GM23338 (cell line): ENCODE results near the gene EMC6. TPM values are rescaled to one million over a fixed set of nuclear protein-coding genes. Genes with fewer than 3 reads are reported as not detected.
A peak's percentile ranks its signal among the peaks of the same experiment; 100 is the strongest.

Experiments used
- ATAC-seq: fragments of 200-7000 bp; cut with Tn5 transposase; 3 replicates; pipeline ENCODE4 v1.9.1; 2020
- DNase-seq: peaks from one replicate; pipeline ENCODE4 v3.0.0-alpha.2; 2015; ENCODE audit warnings: low spot score
- H2AFZ ChIP-seq: fragments of 200-600 bp; sonication (generic); 2 replicates; pipeline ENCODE4 v1.8.0; 2016; ENCODE audit warnings: antibody characterized with exemption, mild to moderate bottlenecking, moderate library complexity
- H3F3A ChIP-seq: fragments of 200-600 bp; sonication (generic); replicated peaks from 2 replicates; pipeline ENCODE4 v1.8.0; 2017; ENCODE audit warnings: antibody characterized with exemption, mixed run types, low read depth
- H3K27ac ChIP-seq: fragments of 200-600 bp; sonication (generic); 2 replicates; pipeline ENCODE4 v1.6.1; 2016; ENCODE audit warnings: low read depth
- H3K27me3 ChIP-seq: fragments of 200-600 bp; sonication (generic); 2 replicates; pipeline ENCODE4 v1.8.0; 2016; ENCODE audit warnings: mild to moderate bottlenecking, mixed run types, moderate library complexity; ENCODE audit not compliant: insufficient read depth
- H3K36me3 ChIP-seq: fragments of 200-600 bp; sonication (generic); 2 replicates; pipeline ENCODE4 v1.8.0; 2016; ENCODE audit warnings: mild to moderate bottlenecking; ENCODE audit not compliant: insufficient read depth
- H3K4me1 ChIP-seq: fragments of 200-600 bp; sonication (generic); 2 replicates; pipeline ENCODE4 v1.8.0; 2016; ENCODE audit warnings: mild to moderate bottlenecking, moderate library complexity; ENCODE audit not compliant: insufficient read depth
- H3K4me2 ChIP-seq: fragments of 200-600 bp; sonication (generic); 2 replicates; pipeline ENCODE4 v1.7.1; 2017; ENCODE audit warnings: mixed run types
- H3K4me3 ChIP-seq: fragments of 200-600 bp; sonication (generic); 2 replicates; pipeline ENCODE4 v1.6.1; 2016; ENCODE audit warnings: mixed run types
- H3K79me2 ChIP-seq: fragments of 200-600 bp; sonication (generic); replicated peaks from 2 replicates; pipeline ENCODE4 v1.8.0; 2017; ENCODE audit warnings: mild to moderate bottlenecking; ENCODE audit not compliant: insufficient read depth
- H3K9me2 ChIP-seq: fragments of 200-600 bp; sonication (generic); 2 replicates; pipeline ENCODE4 v1.8.0; 2017; ENCODE audit not compliant: insufficient read depth
- H4K20me1 ChIP-seq: fragments of 200-600 bp; sonication (generic); replicated peaks from 2 replicates; pipeline ENCODE4 v1.8.0; 2017; ENCODE audit warnings: mild to moderate bottlenecking; ENCODE audit not compliant: insufficient read depth
- H3K27ac Mint-ChIP-seq: 2 replicates; pipeline ENCODE4 v1.8.0; 2020; ENCODE audit warnings: inconsistent platforms, mild to moderate bottlenecking, moderate library complexity, mixed read lengths
- H3K27me3 Mint-ChIP-seq: 3 replicates; pipeline ENCODE4 v1.8.0; 2022; ENCODE audit warnings: low read depth, mild to moderate bottlenecking, moderate library complexity, mixed read lengths, inconsistent platforms; ENCODE audit not compliant: insufficient read depth, poor library complexity
- H3K36me3 Mint-ChIP-seq: 3 replicates; pipeline ENCODE4 v1.8.0; 2021; ENCODE audit warnings: low read depth, mild to moderate bottlenecking, inconsistent platforms, moderate library complexity, mixed read lengths
- H3K4me1 Mint-ChIP-seq: 3 replicates; pipeline ENCODE4 v1.8.0; 2020; ENCODE audit warnings: mild to moderate bottlenecking, inconsistent platforms, mixed read lengths
- H3K4me3 Mint-ChIP-seq: 3 replicates; pipeline ENCODE4 v1.8.0; 2021; ENCODE audit warnings: moderate library complexity, mild to moderate bottlenecking, inconsistent platforms, mixed read lengths
- H3K9me3 Mint-ChIP-seq: 3 replicates; pipeline ENCODE4 v1.8.0; 2020; ENCODE audit warnings: moderate library complexity, mild to moderate bottlenecking, inconsistent platforms, mixed read lengths
- CREB1 ChIP-seq: fragments of 250-450 bp; sonication (Bioruptor Pico); IDR thresholded peaks from 2 replicates; pipeline ENCODE4 v1.5.0; 2020; ENCODE audit warnings: low read depth, mild to moderate bottlenecking, moderate library complexity
- EZH2 ChIP-seq: fragments of 200-600 bp; sonication (generic); IDR thresholded peaks from one replicate; pipeline ENCODE4 v1.8.0; 2017; ENCODE audit warnings: antibody characterized with exemption, mild to moderate bottlenecking, low read depth; ENCODE audit not compliant: unreplicated experiment
- EZH2phosphoT487 ChIP-seq: fragments of 200-600 bp; sonication (generic); IDR thresholded peaks from one replicate; pipeline ENCODE4 v1.8.1; 2018; ENCODE audit warnings: antibody characterized with exemption; ENCODE audit not compliant: unreplicated experiment
- JUNB ChIP-seq: IDR thresholded peaks from one replicate; pipeline ENCODE4 v1.6.1; 2016; ENCODE audit warnings: antibody characterized with exemption; ENCODE audit not compliant: unreplicated experiment
- NANOG ChIP-seq: IDR thresholded peaks from 2 replicates; pipeline ENCODE4 v1.6.1; 2016; ENCODE audit warnings: antibody characterized with exemption, borderline replicate concordance
- POLR2AphosphoS5 ChIP-seq: IDR thresholded peaks from 2 replicates; pipeline ENCODE4 v1.6.1; 2016; ENCODE audit warnings: antibody characterized with exemption, low read depth
- REST ChIP-seq: IDR thresholded peaks from one replicate; pipeline ENCODE4 v1.6.1; 2018; ENCODE audit warnings: antibody characterized with exemption; ENCODE audit not compliant: unreplicated experiment
- STAT1 ChIP-seq: IDR thresholded peaks from one replicate; pipeline ENCODE4 v1.6.1; 2016; ENCODE audit warnings: antibody characterized with exemption; ENCODE audit not compliant: unreplicated experiment
- ZNF114 ChIP-seq: fragments of 250-450 bp; sonication (Bioruptor Pico); IDR thresholded peaks from 2 replicates; pipeline ENCODE4 v1.5.0; 2020; ENCODE audit warnings: mild to moderate bottlenecking, moderate library complexity
- ZNF331 ChIP-seq: fragments of 250-450 bp; sonication (Bioruptor Pico); IDR thresholded peaks from 2 replicates; pipeline ENCODE4 v1.5.0; 2020; ENCODE audit warnings: low read depth, mild to moderate bottlenecking, moderate library complexity
- ZNF462 ChIP-seq: fragments of 250-450 bp; sonication (Bioruptor Pico); IDR thresholded peaks from 2 replicates; pipeline ENCODE4 v1.5.0; 2020; ENCODE audit warnings: mild to moderate bottlenecking, moderate library complexity
- polyA plus RNA-seq: library from polyadenylated mRNA; unstranded; fragments of >200 nt; fragmentation: Nextera tagmentation; extraction: Ambion mirVana; gene quantifications from 2 replicates; pipeline ENCODE4 v1.2.1, GENCODE V29; 2016
- total RNA-seq: library from RNA; depleted of rRNA; stranded (reverse); fragments of >200 nt; shearing (Covaris generic); gene quantifications from 2 replicates; pipeline ENCODE4 v1.2.3, GENCODE V29; 2014
- TF ChIP-seq, protein P1 (sequence below), 2 experiments: fragments of 200-600 bp in 1 of 2; sonication (generic) in 1 of 2; conservative IDR thresholded peaks; 2 replicates each; pipeline versions ENCODE4 v1.5.1 to v1.6.1; 2016 to 2017; ENCODE audit warnings: antibody characterized with exemption in 2 of 2, low read depth in 2 of 2, mild to moderate bottlenecking in 2 of 2, moderate library complexity in 1 of 2
- TF ChIP-seq, protein P2 (sequence below): IDR thresholded peaks from 2 replicates; pipeline ENCODE4 v1.6.1; 2016; ENCODE audit warnings: antibody characterized with exemption

The EMC6 gene
- total and polyA plus RNA-seq, 2 experiments from 2014 or later = 48.0 to 230 TPM

GRCh38 chr17:3678821-3679530, 10.4 kb downstream of the EMC6 start:
- no peak overlapping the region for H3K4me3 Mint-ChIP-seq
- ATAC-seq (no peak), DNase-seq (no peak)
- H3K36me3 Mint-ChIP-seq = no peaks in the 10 kb centered on the region
- Histone ChIP-seq H3K4me1 (no peaks in the 10 kb centered on the region), H3K4me2 (no peak overlapping the region), H3K36me3 (no peaks in the 10 kb centered on the region), H3K27ac (0 out of 2 replicates have a peak overlapping the region, but pooled peaks have one; percentile 26), H3K27me3 (no peaks in the 10 kb centered on the region), H3F3A (no peaks in the 10 kb centered on the region), H3K4me3 (no peak overlapping the region), H4K20me1 (no peaks in the 10 kb centered on the region), H2AFZ (no peak overlapping the region), H3K79me2 (no peaks in the 10 kb centered on the region), H3K9me2 (no peaks in the 10 kb centered on the region)
- peaks cover 2% of the 10 kb centered on the region for H3K27me3 Mint-ChIP-seq
- no peak for TF ChIP-seq CREB1 (CRISPR knock-in tag)
- no peak for TF ChIP-seq NANOG
- TF ChIP-seq JUNB = no peak
- TF ChIP-seq STAT1 = no peak
- TF ChIP-seq ZNF462 (CRISPR knock-in tag) = no peak
- TF ChIP-seq, protein P1, sequence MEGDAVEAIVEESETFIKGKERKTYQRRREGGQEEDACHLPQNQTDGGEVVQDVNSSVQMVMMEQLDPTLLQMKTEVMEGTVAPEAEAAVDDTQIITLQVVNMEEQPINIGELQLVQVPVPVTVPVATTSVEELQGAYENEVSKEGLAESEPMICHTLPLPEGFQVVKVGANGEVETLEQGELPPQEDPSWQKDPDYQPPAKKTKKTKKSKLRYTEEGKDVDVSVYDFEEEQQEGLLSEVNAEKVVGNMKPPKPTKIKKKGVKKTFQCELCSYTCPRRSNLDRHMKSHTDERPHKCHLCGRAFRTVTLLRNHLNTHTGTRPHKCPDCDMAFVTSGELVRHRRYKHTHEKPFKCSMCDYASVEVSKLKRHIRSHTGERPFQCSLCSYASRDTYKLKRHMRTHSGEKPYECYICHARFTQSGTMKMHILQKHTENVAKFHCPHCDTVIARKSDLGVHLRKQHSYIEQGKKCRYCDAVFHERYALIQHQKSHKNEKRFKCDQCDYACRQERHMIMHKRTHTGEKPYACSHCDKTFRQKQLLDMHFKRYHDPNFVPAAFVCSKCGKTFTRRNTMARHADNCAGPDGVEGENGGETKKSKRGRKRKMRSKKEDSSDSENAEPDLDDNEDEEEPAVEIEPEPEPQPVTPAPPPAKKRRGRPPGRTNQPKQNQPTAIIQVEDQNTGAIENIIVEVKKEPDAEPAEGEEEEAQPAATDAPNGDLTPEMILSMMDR (conservative IDR thresholded peaks at IDR 0.05; ENCODE audit: low read depth in 2 of 2) = no peak
- no peak for TF ChIP-seq REST
- no peak for TF ChIP-seq EZH2phosphoT487
- TF ChIP-seq EZH2 = no peak
- TF ChIP-seq, protein P2, sequence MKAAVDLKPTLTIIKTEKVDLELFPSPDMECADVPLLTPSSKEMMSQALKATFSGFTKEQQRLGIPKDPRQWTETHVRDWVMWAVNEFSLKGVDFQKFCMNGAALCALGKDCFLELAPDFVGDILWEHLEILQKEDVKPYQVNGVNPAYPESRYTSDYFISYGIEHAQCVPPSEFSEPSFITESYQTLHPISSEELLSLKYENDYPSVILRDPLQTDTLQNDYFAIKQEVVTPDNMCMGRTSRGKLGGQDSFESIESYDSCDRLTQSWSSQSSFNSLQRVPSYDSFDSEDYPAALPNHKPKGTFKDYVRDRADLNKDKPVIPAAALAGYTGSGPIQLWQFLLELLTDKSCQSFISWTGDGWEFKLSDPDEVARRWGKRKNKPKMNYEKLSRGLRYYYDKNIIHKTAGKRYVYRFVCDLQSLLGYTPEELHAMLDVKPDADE = no peak
- no peak for TF ChIP-seq ZNF331
- TF ChIP-seq ZNF114 = no peak
- no peak for TF ChIP-seq POLR2AphosphoS5
- peaks cover 8% of the 10 kb centered on the region; the same call in 2 of the 3 replicates for H3K4me1 Mint-ChIP-seq
- H3K9me3 Mint-ChIP-seq = no peaks in the 10 kb centered on the region
- H3K27ac Mint-ChIP-seq = no peak overlapping the region
